Epithelial cell of esophagus (primary cell): ENCODE results near the gene FGF9.

Experiments
- DNase-seq: peaks from one replicate; pipeline ENCODE4 v3.0.0; 2010; ENCODE audit warnings: low read depth
- H3K4me3 ChIP-seq: 2 replicates; pipeline ENCODE4 v1.5.1; 2011; ENCODE audit warnings: mild to moderate bottlenecking, low read length, control low read depth
- CTCF ChIP-seq: IDR thresholded peaks from 2 replicates; pipeline ENCODE4 v1.5.1; 2011; ENCODE audit warnings: low read depth, mild to moderate bottlenecking, low read length, control low read depth, inconsistent platforms; ENCODE audit not compliant: insufficient read depth; ENCODE audit errors: missing control alignments

The FGF9 gene

GRCh38 chr13:21749410-21749809 lies 78.5 kb downstream of the FGF9 start:
- DNase-seq = peak; percentile 45
- H3K4me3 ChIP-seq = no peak overlapping the region
- no peak for TF ChIP-seq CTCF

- no peak overlapping the region for H3K4me3 ChIP-seq
- TF ChIP-seq CTCF = no peak
- DNase-seq = no peak
Measured at GRCh38 chr13:21752501-21752900, 81.6 kb downstream of the FGF9 start.

GRCh38 chr13:21753117-21753729 lies 82.3 kb downstream of the FGF9 start:
- no peak for TF ChIP-seq CTCF
- no peak for DNase-seq
- no peak overlapping the region for H3K4me3 ChIP-seq
